VCaP (cell line): ENCODE results near the gene DEAF1.

Experiments
- H3K27ac ChIP-seq: fragments of 450-650 bp; 2 replicates; pipeline ENCODE4 v1.5.1; 2017
- CTCF ChIP-seq: fragments of 450-650 bp; conservative IDR thresholded peaks from 2 replicates; pipeline ENCODE4 v1.5.1; 2017; ENCODE audit warnings: mild to moderate bottlenecking, moderate library complexity

Gene DEAF1

GRCh38 chr11:607971-608659 lies 86.9 kb downstream of the DEAF1 start:
- no peak overlapping the region for H3K27ac ChIP-seq
- no peak for TF ChIP-seq CTCF

- no peak for TF ChIP-seq CTCF
- no peak overlapping the region; the same call in 1 of the 2 replicates for H3K27ac ChIP-seq
Measured at GRCh38 chr11:607020-607780, 87.8 kb downstream of the DEAF1 start.

- peak overlapping the region; percentile 45 for H3K27ac ChIP-seq
- no peak for TF ChIP-seq CTCF
Measured at GRCh38 chr11:606245-606644, 88.8 kb downstream of the DEAF1 start.

- no peak for TF ChIP-seq CTCF
- H3K27ac ChIP-seq = peak overlapping the region; percentile 45
Measured at GRCh38 chr11:605286-606129, 89.5 kb downstream of the DEAF1 start.

- no peak for TF ChIP-seq CTCF
- H3K27ac ChIP-seq = no peak overlapping the region
Measured at GRCh38 chr11:603154-603553, 91.9 kb downstream of the DEAF1 start.

GRCh38 chr11:601573-602245 lies 93.3 kb downstream of the DEAF1 start:
- no peak overlapping the region for H3K27ac ChIP-seq
- no peak for TF ChIP-seq CTCF
